Measurements from ENCODE around the gene TNIP1. TPM values are rescaled to one million over a fixed set of nuclear protein-coding genes. Genes with fewer than 3 reads are reported as not detected.

Gene TNIP1
- total RNA-seq, 1 experiment from 2014 or later: 342 TPM

- intact Hi-C loops (cut with micrococcal nuclease): no loop called here
- Mint-ChIP-seq H3K4me3 (ENCODE audit: unreplicated experiment) (no peak overlapping the region), H3K4me1 (ENCODE audit: insufficient read depth, unreplicated experiment) (peaks cover 28% of the 10 kb centered on the region), H3K27ac (ENCODE audit: low read depth, unreplicated experiment) (no peak overlapping the region), H3K27me3 (ENCODE audit: insufficient read depth, unreplicated experiment) (no peaks in the 10 kb centered on the region), H3K9me3 (ENCODE audit: unreplicated experiment) (no peaks in the 10 kb centered on the region), H3K36me3 (ENCODE audit: insufficient read depth, unreplicated experiment) (no peaks in the 10 kb centered on the region)
- DNase-seq (ENCODE audit: unreplicated experiment): no peak
- CTCF ChIA-PET: interaction anchor here (0.9 to 29.6 kb wide), 9 partner anchors 12 to 129 kb away, joined by 3 to 1587 read pairs (median 9); partner anchors contain the start of gene TNIP1
- POLR2A ChIA-PET: interaction anchor here (1.5 to 2.9 kb wide), 2 partner anchors 29 to 61 kb away, joined by 4 to 8 read pairs; partner anchors contain the start of gene TNIP1
- BruUV-seq (replicated peaks): no TSS peak
- TF ChIP-seq CTCF (IDR thresholded peaks at IDR 0.05; ENCODE audit: unreplicated experiment): no peak
Measured at GRCh38 chr5:151110122-151110681, 29.4 kb upstream of the TNIP1 start.

GRCh38 chr5:151108566-151108965 is 27.7 kb upstream of the TNIP1 start:
- ChIA-PET POLR2A (interaction anchor here (1.7 kb wide), 1 partner anchor 28 kb away, joined by 7 read pairs; the partner anchor contains the start of gene TNIP1), CTCF (interaction anchor here (0.7 to 29.6 kb wide), 10 partner anchors 10 to 130 kb away, joined by 3 to 1587 read pairs (median 6); partner anchors contain the start of gene TNIP1)
- Mint-ChIP-seq H3K27me3 (ENCODE audit: insufficient read depth, unreplicated experiment) (no peaks in the 10 kb centered on the region), H3K4me3 (ENCODE audit: unreplicated experiment) (no peak overlapping the region), H3K27ac (ENCODE audit: low read depth, unreplicated experiment) (no peak overlapping the region), H3K36me3 (ENCODE audit: insufficient read depth, unreplicated experiment) (no peaks in the 10 kb centered on the region), H3K4me1 (ENCODE audit: insufficient read depth, unreplicated experiment) (peaks cover 36% of the 10 kb centered on the region), H3K9me3 (ENCODE audit: unreplicated experiment) (no peaks in the 10 kb centered on the region)
- TF ChIP-seq CTCF (IDR thresholded peaks at IDR 0.05; ENCODE audit: unreplicated experiment): no peak
- peak; percentile 34 for DNase-seq (ENCODE audit: unreplicated experiment)
- no TSS peak for BruUV-seq (replicated peaks)
- intact Hi-C loops (cut with micrococcal nuclease): no loop called here

GRCh38 chr5:151107738-151108520 is 27.1 kb upstream of the TNIP1 start:
- TF ChIP-seq CTCF (IDR thresholded peaks at IDR 0.05; ENCODE audit: unreplicated experiment): no peak
- no TSS peak for BruUV-seq (replicated peaks)
- Mint-ChIP-seq H3K27me3 (ENCODE audit: insufficient read depth, unreplicated experiment) (no peaks in the 10 kb centered on the region), H3K4me1 (ENCODE audit: insufficient read depth, unreplicated experiment) (peaks cover 36% of the 10 kb centered on the region), H3K4me3 (ENCODE audit: unreplicated experiment) (no peak overlapping the region), H3K9me3 (ENCODE audit: unreplicated experiment) (no peaks in the 10 kb centered on the region), H3K36me3 (ENCODE audit: insufficient read depth, unreplicated experiment) (no peaks in the 10 kb centered on the region), H3K27ac (ENCODE audit: low read depth, unreplicated experiment) (no peak overlapping the region)
- intact Hi-C loops (cut with micrococcal nuclease): no loop called here
- DNase-seq (ENCODE audit: unreplicated experiment): peak; percentile 76
- CTCF ChIA-PET: interaction anchor here (0.7 to 29.6 kb wide), 12 partner anchors 7 to 131 kb away, joined by 3 to 1587 read pairs (median 6); partner anchors contain the start of gene TNIP1
- POLR2A ChIA-PET: interaction anchor here (1.7 kb wide), 1 partner anchor 28 kb away, joined by 7 read pairs; the partner anchor contains the start of gene TNIP1

- H3K4me1 Mint-ChIP-seq (ENCODE audit: insufficient read depth, unreplicated experiment): peaks cover 36% of the 10 kb centered on the region
- no peaks in the 10 kb centered on the region for H3K27me3 Mint-ChIP-seq (ENCODE audit: insufficient read depth, unreplicated experiment)
- TF ChIP-seq CTCF (IDR thresholded peaks at IDR 0.05; ENCODE audit: unreplicated experiment): no peak
- ChIA-PET POLR2A (no interaction called here), CTCF (interaction anchor here (0.9 to 29.6 kb wide), 6 partner anchors 8 to 66 kb away, joined by 4 to 1587 read pairs (median 16); partner anchors contain the start of gene TNIP1)
- BruUV-seq (replicated peaks): no TSS peak
- no peaks in the 10 kb centered on the region for H3K9me3 Mint-ChIP-seq (ENCODE audit: unreplicated experiment)
- intact Hi-C loops (cut with micrococcal nuclease): no loop called here
- no peak overlapping the region for H3K27ac Mint-ChIP-seq (ENCODE audit: low read depth, unreplicated experiment)
- no peak overlapping the region for H3K4me3 Mint-ChIP-seq (ENCODE audit: unreplicated experiment)
- no peak for DNase-seq (ENCODE audit: unreplicated experiment)
- no peaks in the 10 kb centered on the region for H3K36me3 Mint-ChIP-seq (ENCODE audit: insufficient read depth, unreplicated experiment)
Measured at GRCh38 chr5:151107084-151107483, 26.2 kb upstream of the TNIP1 start.
